Upper lobe of left lung (tissue), 6 donors: Measurements from ENCODE around the gene TRIM14. TPM values are rescaled to one million over a fixed set of nuclear protein-coding genes. Genes with fewer than 3 reads are reported as not detected.
"Not testable (repeated sequence)": the region's sequence is repeated elsewhere in the genome, so short reads cannot be mapped to it uniquely, and the experiment has no call there.

Experiments used
- ATAC-seq, 2 donors: fragments of 200-7000 bp; cut with Tn5 transposase; one replicate each; pipeline ENCODE4 v1.9.1; 2022; ENCODE audit warnings: mild to moderate bottlenecking in 2 of 2, moderate library complexity in 2 of 2; ENCODE audit not compliant: low FRiP score in 2 of 2
- DNase-seq, 2 donors: peaks; one replicate each; pipeline ENCODE4 v3.0.0-alpha.2; 2019 to 2020
- H3K27ac ChIP-seq, 4 donors: fragments of 200-600 bp; sonication (generic); one replicate each; pipeline ENCODE4 v1.5.1; 2016 to 2019
- H3K27me3 ChIP-seq, 4 donors: fragments of 200-600 bp; sonication (generic); one replicate each; pipeline ENCODE4 v1.5.1; 2017 to 2019
- H3K36me3 ChIP-seq, 4 donors: fragments of 200-600 bp; sonication (generic); one replicate each; pipeline ENCODE4 v1.5.1; 2016 to 2019
- H3K4me1 ChIP-seq, 4 donors: fragments of 200-600 bp; sonication (generic); one replicate each; pipeline ENCODE4 v1.5.1; 2018 to 2019
- H3K4me3 ChIP-seq, 4 donors: fragments of 200-600 bp; sonication (generic); one replicate each; pipeline ENCODE4 v1.5.1; 2017 to 2019; ENCODE audit warnings: mild to moderate bottlenecking in 2 of 4, moderate library complexity in 1 of 4
- H3K9me3 ChIP-seq, 4 donors: fragments of 200-600 bp; sonication (generic); one replicate each; pipeline ENCODE4 v1.5.1; 2018 to 2019
- CTCF ChIP-seq, 6 experiments: fragments of 450-650 bp in 4 of 6; fragments of 200-600 bp in 2 of 6; sonication (generic) in 2 of 6; IDR thresholded peaks; one replicate each; pipeline ENCODE4 v1.5.1; 2016 to 2019; ENCODE audit warnings: antibody characterized with exemption in 6 of 6
- EP300 ChIP-seq, 4 donors: sonication (generic); formaldehyde crosslinking; IDR thresholded peaks; one replicate each; pipeline ENCODE4 v1.5.1; 2017; ENCODE audit warnings: antibody characterized with exemption in 4 of 4, control low read depth in 2 of 4
- POLR2A ChIP-seq, 4 donors: fragments of 450-650 bp; IDR thresholded peaks; one replicate each; pipeline ENCODE4 v1.5.1; 2016 to 2017; ENCODE audit warnings: antibody characterized with exemption in 4 of 4, mild to moderate bottlenecking in 2 of 4
- POLR2AphosphoS5 ChIP-seq, 2 donors: sonication (generic); formaldehyde crosslinking; IDR thresholded peaks; one replicate each; pipeline ENCODE4 v1.5.1; 2017; ENCODE audit warnings: antibody characterized with exemption in 2 of 2
- WGBS, 2 donors: methylation state at CpG; one replicate each; pipeline ENCODE4 v1.1.5; 2017 to 2018; 5-methylcytosine and 5-hydroxymethylcytosine counted together
- total RNA-seq, 6 donors: library from RNA; depleted of rRNA in 4 of 6; stranded (reverse); fragments of >200 nt in 4 of 6; gene quantifications; one replicate each; pipeline versions ENCODE4 v1.1.0 to v1.2.1, GENCODE V29; 2016 to 2021
- donor health status: DM: no; HTN: no; CAD: no; lungs with moderate emphysema.
- donor health status: DM: no; HTN: yes; CAD: no; lungs with severe emphysema.

Gene TRIM14
- total RNA-seq, 6 donors from 2014 or later, result 28.6 to 52.1 (median 46.2) TPM

DNA sequence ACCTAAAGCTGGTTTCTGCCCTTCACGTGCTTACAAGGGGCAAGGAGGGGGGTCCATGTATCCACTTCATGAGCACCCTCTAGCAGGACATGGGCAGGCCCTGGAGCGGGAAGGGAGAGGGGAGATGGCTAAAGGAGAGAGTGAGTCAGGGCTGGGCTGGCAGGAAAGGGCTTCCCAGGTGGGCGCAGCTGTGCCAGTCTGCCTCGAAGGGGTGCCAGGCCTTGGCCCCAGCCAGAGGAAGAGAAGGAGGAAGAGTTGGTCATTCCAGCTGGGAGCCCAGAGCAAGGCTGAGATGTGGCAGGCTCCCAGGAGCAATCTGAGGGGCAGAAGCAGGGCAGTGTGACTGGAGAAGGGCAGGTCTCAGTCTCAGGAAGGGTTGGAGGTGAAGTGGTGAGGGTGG is 24.7 kb downstream of the TRIM14 start:
- TF ChIP-seq EP300 (IDR thresholded peaks at IDR 0.05) (no peak), CTCF (IDR thresholded peaks at IDR 0.05) (no peak), POLR2A (IDR thresholded peaks at IDR 0.05) (no peak), POLR2AphosphoS5 (IDR thresholded peaks at IDR 0.05) (no peak)
- ATAC-seq (no peak), DNase-seq (no peak)
- Histone ChIP-seq H3K4me3 (no peak overlapping the region), H3K27ac (no peak overlapping the region), H3K9me3 (no peaks in the 10 kb centered on the region), H3K36me3 (peaks cover 0 to 40% (median 16%) of the 10 kb centered on the region in 4 donors), H3K4me1 (no peaks in the 10 kb centered on the region), H3K27me3 (no peaks in the 10 kb centered on the region)
- WGBS, 2 donors, result 80 to 87% methylated on average over 4 of the region's 4 CpGs

DNA sequence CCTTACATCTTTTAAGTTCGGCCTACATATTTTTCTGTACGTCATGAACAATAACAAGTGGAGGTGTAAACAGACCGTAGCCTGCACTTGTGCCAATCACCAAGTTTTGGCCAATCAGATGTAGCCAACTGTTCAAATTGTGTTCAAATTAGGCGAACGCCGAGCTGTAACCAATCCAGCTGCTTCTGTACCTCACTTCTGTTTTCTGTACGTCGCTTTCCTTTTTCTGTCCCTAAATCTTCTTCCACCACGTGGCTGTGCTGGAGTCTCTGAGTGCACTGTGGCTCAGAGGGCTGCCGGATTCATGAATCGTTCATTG is 26.4 kb downstream of the TRIM14 start:
- no peaks in the 10 kb centered on the region for H3K9me3 ChIP-seq
- peaks cover 0 to 23% (median 14%) of the 10 kb centered on the region in 4 donors for H3K36me3 ChIP-seq
- H3K4me1 ChIP-seq, result peaks cover 0 to 6% (median 0%) of the 10 kb centered on the region in 4 donors
- no peaks in the 10 kb centered on the region for H3K27me3 ChIP-seq
- TF ChIP-seq POLR2AphosphoS5 (IDR thresholded peaks at IDR 0.05) (no peak), EP300 (IDR thresholded peaks at IDR 0.05) (no peak)
- H3K4me3 ChIP-seq, result no peak overlapping the region
- WGBS, 2 donors, result 76 to 81% methylated on average over 11 of the region's 11 CpGs
- ATAC-seq (no peak), DNase-seq (no peak)
- H3K27ac ChIP-seq, result no peak overlapping the region

GRCh38 chr9:98091735-98092612 is 27.0 kb downstream of the TRIM14 start:
- Histone ChIP-seq H3K27ac (no peak overlapping the region), H3K27me3 (no peaks in the 10 kb centered on the region), H3K36me3 (peaks cover 0 to 27% (median 17%) of the 10 kb centered on the region in 4 donors), H3K4me1 (peaks cover 0 to 8% (median 0%) of the 10 kb centered on the region in 4 donors), H3K9me3 (no peaks in the 10 kb centered on the region), H3K4me3 (no peak overlapping the region)
- no peak for ATAC-seq
- 78 to 79% methylated on average over 17 of the region's 17 CpGs for WGBS, 2 donors
- no peak for TF ChIP-seq EP300 (IDR thresholded peaks at IDR 0.05)
- no peak for TF ChIP-seq CTCF (IDR thresholded peaks at IDR 0.05)
- no peak for TF ChIP-seq POLR2A (IDR thresholded peaks at IDR 0.05)
- TF ChIP-seq POLR2AphosphoS5 (IDR thresholded peaks at IDR 0.05), result no peak
- DNase-seq, result no peak

- DNase-seq, H3K4me1 ChIP-seq, ATAC-seq, H3K27ac ChIP-seq, H3K27me3 ChIP-seq, H3K4me3 ChIP-seq, H3K9me3 ChIP-seq: not testable (repeated sequence)
- peaks cover 0 to 31% (median 19%) of the 10 kb centered on the region in 4 donors for H3K36me3 ChIP-seq
- WGBS, 2 donors, result 94 to 97% methylated on average over 3 of the region's 3 CpGs
Measured at GRCh38 chr9:98090674-98091073, 28.3 kb downstream of the TRIM14 start.

DNA sequence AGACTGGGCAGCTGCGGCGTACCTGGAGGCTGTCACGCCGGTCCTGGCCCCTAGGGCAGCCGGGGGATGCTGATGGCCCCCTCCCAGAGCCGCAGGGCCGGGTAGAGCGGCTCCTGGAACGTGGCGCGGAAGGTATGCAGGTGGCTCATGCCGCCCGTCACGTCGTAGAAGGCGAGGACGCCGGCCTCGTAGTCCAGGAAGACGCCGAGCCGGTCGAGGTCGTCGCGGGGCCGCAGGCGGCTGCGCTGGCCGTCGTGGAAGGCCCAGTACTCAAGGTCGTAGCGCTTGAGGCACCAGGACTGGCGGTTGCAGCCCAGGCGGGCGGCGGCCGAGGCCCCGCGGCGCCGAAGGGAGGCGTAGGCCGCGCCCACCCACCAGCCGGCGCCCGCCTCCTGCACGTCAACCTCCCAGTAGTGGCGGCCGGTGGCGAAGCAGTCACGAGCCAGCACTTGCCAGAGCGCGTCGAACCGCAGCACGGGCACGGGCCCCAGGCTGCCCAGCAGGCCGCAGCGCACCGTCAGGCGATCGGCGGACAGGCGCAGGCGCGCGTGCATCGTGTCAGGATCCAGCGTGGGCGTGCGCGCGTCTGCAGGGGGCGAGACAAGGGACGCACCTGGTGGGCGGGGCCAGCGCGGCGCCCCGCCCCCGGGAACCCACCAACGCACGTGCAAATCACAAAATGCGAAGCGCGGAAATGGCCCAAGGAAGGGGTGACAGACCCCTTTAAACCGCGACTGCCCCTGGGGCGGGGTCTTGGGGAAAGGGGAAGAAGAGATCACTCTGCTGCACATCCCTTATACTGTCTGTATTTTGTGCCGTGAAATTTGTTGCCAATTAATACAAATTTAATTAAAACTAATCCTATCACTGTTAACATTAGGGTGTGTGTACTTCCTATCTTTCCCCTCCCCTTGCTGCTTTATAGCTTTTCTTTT is 31.3 kb downstream of the TRIM14 start:
- Histone ChIP-seq H3K36me3 (peaks cover 0 to 40% (median 25%) of the 10 kb centered on the region in 4 donors), H3K27me3 (no peaks in the 10 kb centered on the region), H3K4me1 (peaks cover 0 to 12% (median 4%) of the 10 kb centered on the region in 4 donors), H3K9me3 (no peaks in the 10 kb centered on the region), H3K27ac (peak overlapping the region in 2 of 4 donors; percentile 18 to 39), H3K4me3 (peak overlapping the region in 3 of 4 donors; percentile 22 to 35 (median 29))
- no peak for TF ChIP-seq POLR2A (IDR thresholded peaks at IDR 0.05)
- peak in 1 of 2 donors; percentile 25 for TF ChIP-seq POLR2AphosphoS5 (IDR thresholded peaks at IDR 0.05)
- TF ChIP-seq CTCF (IDR thresholded peaks at IDR 0.05), result peak in 3 of 6 experiments; percentile 11 to 20 (median 13)
- TF ChIP-seq EP300 (IDR thresholded peaks at IDR 0.05), result no peak
- WGBS, 2 donors, result 62 to 63% methylated on average over 45 to 53 of the region's 92 CpGs
- ATAC-seq (peak; percentile 76 to 79), DNase-seq (peak; percentile 48 to 91)
